SK-N-SH (cell line): ENCODE results near the gene PCIF1.

Experiments
- CTCF ChIP-seq: fragments of 200-600 bp; sonication (generic); IDR thresholded peaks from 2 replicates; pipeline ENCODE4 v1.6.1; 2017; ENCODE audit warnings: antibody characterized with exemption, mild to moderate bottlenecking, moderate library complexity
- MAX ChIP-seq: IDR thresholded peaks from 2 replicates; pipeline ENCODE4 v1.4.0; 2012; ENCODE audit warnings: low read depth
- POLR2AphosphoS5 ChIP-seq: IDR thresholded peaks from 2 replicates; pipeline ENCODE4 v1.6.1; 2012; ENCODE audit warnings: low read depth, low read length
- USF2 ChIP-seq: fragments of 150-350 bp; IDR thresholded peaks from 2 replicates; pipeline ENCODE4 v1.6.1; 2017; ENCODE audit warnings: antibody characterized with exemption, low read length, low read depth, borderline replicate concordance

GRCh38 chr20:45897289-45897688 lies 37.2 kb upstream of the PCIF1 start:
- TF ChIP-seq USF2 (no peak), POLR2AphosphoS5 (no peak), MAX (no peak), CTCF (no peak)
